Left cardiac atrium (tissue), 4 donors: ENCODE data around the gene PHACTR1. TPM values are rescaled to one million over a fixed set of nuclear protein-coding genes. Genes with fewer than 3 reads are reported as not detected.

Source experiments
- ATAC-seq, 2 donors: fragments of 200-7000 bp; cut with Tn5 transposase; one replicate each; pipeline ENCODE4 v1.9.1; 2020; ENCODE audit warnings: mild to moderate bottlenecking in 2 of 2, moderate library complexity in 2 of 2
- DNase-seq: peaks from one replicate; pipeline ENCODE4 v3.0.0-alpha.2; 2020
- intact Hi-C, 2 donors: fragments of 100-400 bp; cut with DNase I; formaldehyde crosslinking; loops; one replicate each; pipeline versions ENCODE4 v1.14.1 to v1.15.1; 2022 to 2023
- total RNA-seq, 2 donors: library from RNA; stranded (reverse); fragmentation: NEBNext Ultra II Directional; extraction: Animal tissue kit (Norgen Biotek cat#: 25700); gene quantifications; one replicate each; pipeline ENCODE4 v1.2.1, GENCODE V29; 2021
- donor health status: DM: no; HTN: yes; CAD: no.
- donor health status: DM: no; HTN: yes; CAD: no; lungs with severe emphysema.
- donor health status: DM: yes; HTN: yes; CAD: no.
- donor health status: Dilated cardiomyopathy.

The PHACTR1 gene
- total RNA-seq, 2 donors from 2014 or later, result 12.2 to 16.0 TPM

- intact Hi-C loops, result no loop called here
- no peak for DNase-seq
- no peak for ATAC-seq
Measured at GRCh38 chr6:13071550-13072345, 355.2 kb downstream of the PHACTR1 start.

- intact Hi-C loops, result no loop called here
- no peak for ATAC-seq
- no peak for DNase-seq
Measured at GRCh38 chr6:13072686-13073347, 356.2 kb downstream of the PHACTR1 start.

DNA sequence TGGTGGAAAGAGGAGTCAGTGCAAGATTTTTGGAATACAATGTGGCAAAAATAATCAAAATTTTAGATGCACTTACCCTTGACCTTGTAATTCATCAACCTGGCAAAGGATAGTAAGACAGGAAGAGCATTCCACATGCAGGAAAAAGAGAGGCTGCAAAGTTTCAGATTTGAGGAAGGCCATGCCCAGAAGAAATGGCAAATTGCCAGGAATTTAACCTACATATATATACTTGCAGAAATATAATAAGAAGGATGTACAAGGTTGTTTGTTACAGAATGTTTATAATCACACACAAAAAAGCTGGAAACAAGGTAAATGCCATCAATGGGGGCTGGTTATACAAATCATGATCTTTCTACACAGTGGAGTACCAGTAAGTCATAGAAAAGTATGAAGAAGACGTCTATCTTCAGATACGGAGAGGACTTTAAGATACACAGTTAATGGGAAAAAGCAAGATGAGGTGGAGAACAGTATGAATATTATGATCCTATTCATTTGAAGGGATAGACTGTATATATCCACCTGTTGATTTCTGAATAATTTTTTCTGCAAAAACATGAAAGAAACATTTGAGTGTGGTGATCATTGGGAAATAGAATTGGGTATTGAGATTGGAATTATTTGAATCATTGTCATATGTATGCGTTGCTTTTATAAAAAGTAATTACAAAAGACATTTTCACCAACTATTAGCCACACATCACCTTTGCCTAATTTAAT lies 358.0 kb downstream of the PHACTR1 start:
- intact Hi-C loops, result no loop called here
- DNase-seq, result no peak
- no peak for ATAC-seq

DNA sequence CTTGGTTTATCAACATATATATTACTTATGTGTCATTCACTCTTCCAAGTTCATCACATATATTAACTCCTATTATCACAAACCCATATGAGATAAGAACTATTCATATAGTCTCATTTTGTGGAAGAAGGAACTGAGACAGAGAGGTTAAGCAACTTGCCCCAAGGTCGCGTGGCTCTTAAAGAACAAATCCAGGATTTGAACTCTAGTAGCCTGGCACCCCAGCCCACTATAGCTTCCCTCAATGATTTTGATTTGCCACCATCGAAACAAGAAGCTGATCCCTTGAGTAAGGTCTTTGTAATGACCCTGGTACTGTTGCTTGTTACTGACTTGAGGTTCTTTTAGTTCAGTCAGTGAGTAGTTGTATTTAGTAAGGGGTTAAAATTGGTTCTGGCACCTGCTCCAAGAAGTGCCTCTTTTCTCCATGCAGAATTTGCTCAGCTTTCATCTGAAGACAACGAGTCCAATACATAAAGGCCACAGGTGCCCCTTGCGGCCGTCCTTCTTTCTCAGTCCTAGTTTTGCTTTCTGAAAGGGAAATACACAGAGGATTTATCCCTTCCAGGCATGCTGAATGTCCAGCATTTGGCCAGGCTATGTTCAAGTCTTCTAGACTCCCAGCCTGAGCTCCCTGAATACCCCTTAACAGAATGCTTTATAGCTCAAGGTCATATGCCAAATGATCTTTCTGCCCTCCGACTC lies 358.7 kb downstream of the PHACTR1 start:
- ATAC-seq (no peak), DNase-seq (no peak)
- intact Hi-C loops, result no loop called here

- ATAC-seq (peak; percentile 31 to 67), DNase-seq (no peak)
- intact Hi-C loops, result no loop called here
Measured at GRCh38 chr6:13076575-13076974, 360.0 kb downstream of the PHACTR1 start.

DNA sequence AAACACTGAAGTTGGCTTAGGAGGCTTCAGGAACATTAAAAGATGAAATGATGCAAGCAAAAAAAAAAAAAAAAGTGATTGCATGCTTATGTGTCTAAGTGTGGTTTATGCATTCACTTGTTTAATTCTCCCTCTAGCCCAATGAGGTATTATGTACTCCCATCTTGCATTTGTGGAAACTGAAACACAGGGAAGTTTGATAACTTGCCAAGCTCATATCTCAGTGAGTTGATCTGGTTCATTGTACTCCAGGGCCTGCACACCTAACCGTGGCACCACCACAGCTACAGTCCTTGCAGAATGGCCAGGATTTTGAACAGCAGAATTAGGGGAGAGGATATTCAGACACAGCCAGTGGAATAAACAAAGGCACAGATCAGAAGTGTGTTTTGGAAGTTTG lies 360.6 kb downstream of the PHACTR1 start:
- DNase-seq (no peak), ATAC-seq (no peak)
- intact Hi-C loops, result no loop called here

DNA sequence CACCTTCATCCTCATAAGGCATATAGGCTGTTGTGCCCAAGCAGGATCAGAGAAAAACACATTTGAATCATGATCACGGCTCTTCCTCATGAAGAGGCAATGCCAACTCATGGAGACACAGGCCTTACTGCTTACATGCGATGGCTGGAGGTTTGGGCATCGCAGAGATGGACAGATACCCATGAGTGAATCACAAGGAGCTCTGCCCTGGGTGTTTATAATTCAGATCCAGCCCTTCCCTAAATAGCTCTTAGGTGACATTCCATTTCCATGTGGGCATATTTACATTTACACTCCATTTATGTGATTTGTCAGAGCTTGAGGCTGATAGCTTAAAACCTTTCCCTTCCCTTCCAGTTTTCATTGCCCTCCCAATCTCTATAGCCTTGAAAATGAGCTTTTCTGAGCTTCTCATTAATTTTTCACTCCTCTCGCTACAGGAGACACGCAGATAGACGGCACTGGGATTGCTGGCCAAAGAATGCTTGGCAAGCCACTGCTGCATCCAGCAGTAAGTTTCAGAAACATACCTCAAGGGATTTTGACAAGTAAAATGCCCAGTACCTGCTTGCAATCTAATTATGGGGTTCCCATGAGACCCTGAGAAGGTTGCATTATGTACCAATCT lies 362.6 kb downstream of the PHACTR1 start:
- intact Hi-C loops, result no loop called here
- DNase-seq (no peak), ATAC-seq (peak in 1 of 2 donors; percentile 69)

DNA sequence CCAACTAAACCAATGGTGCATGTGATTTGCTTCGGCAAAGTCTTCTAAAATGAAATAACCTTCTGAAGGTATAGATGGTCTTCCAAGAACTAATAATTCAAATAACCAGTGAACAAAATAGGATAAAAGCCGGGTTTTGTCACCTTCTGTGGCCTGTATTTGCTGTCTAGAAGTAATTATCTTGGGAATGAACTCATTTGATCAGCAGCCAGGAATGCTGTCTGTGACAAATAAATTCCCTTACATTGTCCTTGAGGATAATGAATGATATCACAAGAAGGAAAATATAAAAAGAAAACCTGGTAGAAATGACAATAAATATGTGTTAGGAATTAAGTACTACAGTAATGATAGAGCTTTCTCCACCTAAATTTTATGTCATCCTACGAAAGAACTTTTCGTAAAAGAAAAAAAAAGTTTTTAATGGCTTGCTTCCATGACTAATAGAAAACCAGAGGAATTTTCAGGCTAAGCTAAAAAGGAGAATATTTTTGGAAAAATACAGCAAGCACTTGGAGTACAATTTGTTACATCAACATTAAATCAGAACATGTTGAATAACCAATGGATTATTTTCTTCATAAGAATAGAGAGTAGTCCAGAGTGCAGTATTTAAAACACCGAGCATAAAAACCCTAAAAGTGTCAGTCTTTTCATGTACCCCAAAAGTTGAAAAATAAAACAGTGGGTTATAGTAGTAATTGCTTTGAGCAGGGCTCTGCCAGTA lies 364.1 kb downstream of the PHACTR1 start:
- DNase-seq (no peak), ATAC-seq (no peak)
- intact Hi-C loops, result no loop called here

DNA sequence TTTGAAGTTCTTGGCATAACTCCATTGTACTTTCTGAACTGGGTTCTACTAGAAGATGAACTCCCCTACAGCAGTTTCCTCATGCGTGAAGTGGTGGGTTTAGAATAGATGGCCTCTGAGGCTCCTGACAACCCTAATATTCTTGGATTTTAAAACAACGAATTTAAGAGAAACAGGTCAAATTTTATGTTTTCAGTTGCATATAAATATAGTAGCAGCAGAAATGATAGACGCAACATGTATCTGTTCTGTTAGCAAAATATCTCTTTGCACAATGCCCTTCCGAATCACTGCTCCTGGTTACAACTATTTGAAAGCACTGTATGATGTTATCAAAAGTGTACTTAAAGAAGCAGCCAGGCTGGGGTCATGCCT lies 364.6 kb downstream of the PHACTR1 start:
- intact Hi-C loops, result no loop called here
- no peak for ATAC-seq
- DNase-seq, result no peak

GRCh38 chr6:13089296-13089994 lies 372.9 kb downstream of the PHACTR1 start:
- ATAC-seq, result peak in 1 of 2 donors; percentile 32
- intact Hi-C loops, result no loop called here

DNA sequence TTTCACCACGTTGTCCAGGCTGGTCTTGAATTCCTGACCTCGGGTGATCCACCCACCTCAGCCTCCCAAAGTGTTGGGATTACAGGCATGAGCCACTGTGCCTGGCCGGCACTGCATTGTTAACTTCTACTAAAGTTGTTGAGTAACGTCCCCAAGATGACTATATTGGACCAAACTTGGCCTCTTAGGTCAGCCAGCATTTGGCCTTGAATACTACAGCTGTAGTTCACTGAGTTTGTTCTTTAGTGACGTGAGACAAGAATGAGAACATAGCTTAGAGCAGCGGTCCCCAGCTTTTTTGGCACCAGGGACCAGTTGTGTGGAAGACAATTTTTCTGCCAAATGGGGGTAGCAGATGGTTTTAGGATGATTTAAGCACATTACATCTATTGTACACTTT lies 374.6 kb downstream of the PHACTR1 start:
- ATAC-seq (no peak), DNase-seq (no peak)
- intact Hi-C loops, result no loop called here

More at GRCh38 chr6:13089296-13089994, 372.9 kb downstream of the PHACTR1 start:
- DNase-seq, result no peak

GRCh38 chr6:13094781-13095425 lies 378.3 kb downstream of the PHACTR1 start:
- intact Hi-C loops, result no loop called here
- DNase-seq (no peak), ATAC-seq (no peak)

DNA sequence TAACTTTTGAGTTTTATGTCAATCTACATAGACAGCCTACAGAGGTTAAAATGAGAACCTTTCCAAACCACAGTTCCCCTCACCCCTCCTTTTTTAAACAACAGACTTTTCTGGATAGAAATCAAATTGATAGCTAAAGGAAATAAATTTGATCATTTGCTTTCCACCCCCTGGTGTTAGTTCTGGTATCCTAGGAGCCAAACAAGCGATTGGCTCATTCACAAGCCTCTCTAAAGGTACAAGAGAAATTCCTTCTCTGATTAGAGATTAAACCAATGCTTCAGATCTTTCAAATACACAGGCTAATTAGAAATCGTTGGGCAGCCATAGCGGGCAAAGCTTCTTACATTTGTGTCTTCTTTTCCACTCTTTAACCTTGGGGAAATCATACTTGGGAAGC lies 379.5 kb downstream of the PHACTR1 start:
- no peak for ATAC-seq
- intact Hi-C loops, result no loop called here
- no peak for DNase-seq

DNA sequence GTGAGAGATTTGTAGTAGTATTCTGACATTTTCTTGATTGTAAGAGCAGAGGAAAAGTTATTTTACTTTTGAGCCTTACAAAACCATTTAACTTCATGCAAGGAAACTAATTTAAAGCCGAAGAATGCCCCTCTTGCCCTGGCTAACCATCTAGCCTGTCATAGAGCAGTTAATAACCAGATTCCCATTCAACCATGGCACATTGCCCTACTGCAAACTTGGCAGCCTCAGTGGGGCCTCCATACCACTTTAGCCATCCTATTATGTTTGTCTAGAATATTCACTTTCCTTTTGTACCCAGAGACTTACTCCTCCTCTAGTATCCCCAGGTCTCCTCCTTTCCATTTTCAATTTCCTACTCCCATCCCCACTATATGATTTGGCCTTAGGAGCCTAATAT lies 380.9 kb downstream of the PHACTR1 start:
- ATAC-seq (no peak), DNase-seq (no peak)
- intact Hi-C loops, result no loop called here

- intact Hi-C loops, result no loop called here
- ATAC-seq (no peak), DNase-seq (no peak)
Measured at GRCh38 chr6:13098006-13098405, 381.4 kb downstream of the PHACTR1 start.

DNA sequence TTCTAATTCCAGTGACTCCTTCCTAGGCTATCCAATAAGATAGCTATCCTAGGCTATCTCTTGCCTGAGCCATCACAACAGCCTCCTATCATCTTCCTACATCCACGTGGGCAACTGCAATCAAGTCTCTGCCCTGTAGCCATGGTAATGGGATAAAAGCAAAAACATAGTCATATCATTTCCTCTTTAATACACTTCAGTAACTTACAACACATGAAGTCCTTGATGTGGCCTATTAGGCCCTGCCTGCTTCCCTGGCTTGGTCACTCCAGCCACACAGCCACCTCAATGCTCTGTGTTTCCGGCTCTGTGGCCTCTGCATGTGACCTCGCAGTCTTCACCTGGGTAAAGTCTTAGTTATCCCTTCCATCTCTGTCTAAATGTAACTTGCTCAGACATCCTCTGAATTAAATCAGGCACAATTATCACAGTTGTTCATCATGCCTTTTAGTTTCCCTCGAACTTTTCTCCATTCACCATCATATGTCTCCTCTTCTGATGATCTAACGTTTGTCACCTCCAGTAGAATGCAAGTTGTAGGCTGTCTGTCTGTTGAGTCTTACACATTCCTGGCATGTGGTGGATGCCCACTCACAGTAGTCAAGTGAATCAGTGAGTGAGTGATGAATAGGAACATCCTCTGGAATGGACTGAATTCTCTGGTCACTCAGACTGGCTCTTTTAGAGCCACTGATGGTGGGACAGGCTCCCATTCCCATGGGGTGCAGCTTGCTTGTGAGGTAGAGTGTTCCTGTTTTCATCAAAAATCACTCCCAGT lies 382.4 kb downstream of the PHACTR1 start:
- intact Hi-C loops, result no loop called here
- ATAC-seq (no peak), DNase-seq (no peak)

GRCh38 chr6:13099771-13100170 lies 383.2 kb downstream of the PHACTR1 start:
- intact Hi-C loops, result no loop called here
- ATAC-seq (no peak), DNase-seq (no peak)
